Measurements from ENCODE around the gene METTL15. TPM values are rescaled to one million over a fixed set of nuclear protein-coding genes. Genes with fewer than 3 reads are reported as not detected.

Gene METTL15
- total and polyA plus RNA-seq, 2 of the 8 experiments (the other 6 are each of a cell fraction or from before 2014, with no cell fraction given): 5.4 to 10.5 TPM

- Histone ChIP-seq H2BK15ac (ENCODE audit: low read length) (no peak overlapping the region), H3K9ac (replicated peaks in 1 of 4; ENCODE audit: extremely low read depth in 1 of 4, low read depth in 3 of 4, low read length in 3 of 4) (no peak overlapping the region), H2BK120ac (replicated peaks; ENCODE audit: low read depth, low read length) (no peak overlapping the region), H3K56ac (replicated peaks; ENCODE audit: insufficient read length, low read depth, low read length) (no peak overlapping the region), H3K79me2 (ENCODE audit: control insufficient read depth in 1 of 2, insufficient read depth in 2 of 2, low read length in 2 of 2) (no peaks in the 10 kb centered on the region), H3K27ac (ENCODE audit: low read depth, low read length) (no peak overlapping the region), H3K79me1 (ENCODE audit: low read depth, low read length) (no peaks in the 10 kb centered on the region), H4K91ac (replicated peaks; ENCODE audit: insufficient read length, low read length) (no peak overlapping the region), H3K36me3 (ENCODE audit: control insufficient read depth in 2 of 4, insufficient read depth in 4 of 4, low read length in 3 of 4) (no peaks in the 10 kb centered on the region), H2BK5ac (ENCODE audit: low read depth, low read length) (no peak overlapping the region), H4K20me1 (replicated peaks in 1 of 2; ENCODE audit: control insufficient read depth in 1 of 2, insufficient read depth in 2 of 2, low read length in 2 of 2) (peaks cover 0 to 1% of the 10 kb centered on the region in 2 experiments), H2AFZ (ENCODE audit: low read length) (no peak overlapping the region), H3K4ac (replicated peaks; ENCODE audit: insufficient read length, low read depth, low read length) (no peak overlapping the region), H3K23me2 (ENCODE audit: low read depth, low read length) (no peaks in the 10 kb centered on the region), H3K4me2 (ENCODE audit: insufficient read depth in 1 of 2, low read depth in 2 of 2, low read length in 2 of 2) (no peak overlapping the region), H3K18ac (ENCODE audit: extremely low read depth, low read length) (no peak overlapping the region), H3K23ac (ENCODE audit: insufficient read length) (no peak overlapping the region), H4K8ac (ENCODE audit: extremely low read depth, insufficient read depth, low read length) (no peak overlapping the region), H3K14ac (ENCODE audit: insufficient read length) (no peak overlapping the region), H2AK5ac (ENCODE audit: low read depth, low read length) (no peak overlapping the region), H2BK12ac (ENCODE audit: low read depth, low read length) (no peak overlapping the region), H3K27me3 (replicated peaks in 1 of 4; ENCODE audit: control insufficient read depth in 3 of 4, extremely low read depth in 1 of 4, insufficient read depth in 3 of 4, low read length in 3 of 4) (no peaks in the 10 kb centered on the region), H3K9me3 (ENCODE audit: insufficient read depth in 2 of 2, low read depth in 1 of 2, low read length in 1 of 2) (peaks cover 0 to 9% of the 10 kb centered on the region in 2 experiments; a peak in 1 of 4 replicates), H4K5ac (ENCODE audit: insufficient read length, low read depth, low read length) (no peak overlapping the region), H2BK20ac (ENCODE audit: low read length) (no peak overlapping the region), H3K4me1 (replicated peaks in 1 of 4; ENCODE audit: control insufficient read depth in 3 of 4, insufficient read depth in 4 of 4, low read length in 3 of 4) (no peaks in the 10 kb centered on the region), H3K4me3 (ENCODE audit: extremely low read depth in 1 of 4, insufficient read depth in 2 of 4, low read depth in 3 of 4, low read length in 4 of 4) (no peak overlapping the region)
- WGBS, 2 experiments (ENCODE audit: extremely low coverage in 1 of 2, insufficient coverage in 1 of 2, insufficient read length in 1 of 2, insufficient replicate concordance in 2 of 2, low coverage in 1 of 2, low lambda C conversion rate in 2 of 2, missing lambda C conversion rate in 1 of 2): 91% methylated on average over 4 of the region's 4 CpGs; no CpG with 5 or more reads in 1 of the 2 experiments
- POLR2A ChIA-PET (ENCODE audit: partially characterized antibody): no interaction called here
- CTCF ChIA-PET (ENCODE audit: partially characterized antibody): no interaction called here
- DNase-seq (ENCODE audit: low read depth in 1 of 2, low spot score in 2 of 2): no peak
- no peak for TF ChIP-seq PHF8 (conservative IDR thresholded peaks at IDR 0.05; ENCODE audit: low read depth, low read length)
- no peak for TF ChIP-seq CTCF (IDR thresholded peaks at IDR 0.05; ENCODE audit: control extremely low read depth in 1 of 3, insufficient read depth in 1 of 3, low read depth in 1 of 3, low read length in 3 of 3)
- no peak for TF ChIP-seq JUND (IDR thresholded peaks at IDR 0.05; ENCODE audit: low read length)
- no peak for TF ChIP-seq NANOG (IDR thresholded peaks at IDR 0.05; ENCODE audit: insufficient read depth, low read depth, low read length, poor library complexity, severe bottlenecking)
- TF ChIP-seq BCL11A (IDR thresholded peaks at IDR 0.05; ENCODE audit: low read depth in 2 of 2, low read length in 2 of 2): no peak
- no peak for TF ChIP-seq USF2 (IDR thresholded peaks at IDR 0.05; ENCODE audit: low read length)
- TF ChIP-seq ATF3 (IDR thresholded peaks at IDR 0.05; ENCODE audit: insufficient read depth, low read depth, low read length): no peak
- FAIRE-seq: no peak
Observed at GRCh38 chr11:28242596-28242995, 134.4 kb downstream of the METTL15 start.
